GM12878 (cell line): ENCODE results near the gene IFI35. TPM values are rescaled to one million over a fixed set of nuclear protein-coding genes. Genes with fewer than 3 reads are reported as not detected.

Experiments
- ATAC-seq: fragments of 200-7000 bp; cut with Tn5 transposase; 3 replicates; pipeline ENCODE4 v1.9.1; 2020; ENCODE audit warnings: mild to moderate bottlenecking, moderate library complexity
- BruUV-seq: library from RNA; stranded (reverse); fragments of 400-500 nt; replicated peaks from 2 replicates; lab custom pipeline; 2021; lab: Mats Ljungman, UMichigan
- CTCF ChIA-PET: fragments of 300-600 bp; sonication (Branson Sonifier 250); formaldehyde crosslinking; extraction: SDS; loops from one replicate; lab custom pipeline; 2021; ENCODE audit warnings: inconsistent platforms; lab: Yijun Ruan, JAX
- POLR2A ChIA-PET: fragments of 350-600 bp; formaldehyde crosslinking; extraction: SDS; loops from one replicate; lab custom pipeline; 2021; ENCODE audit warnings: inconsistent platforms; lab: Charles Lee
- RAD21 ChIA-PET: fragments of 300-600 bp; sonication (Branson Sonifier 250); formaldehyde crosslinking; loops from one replicate; lab custom pipeline; 2023; ENCODE audit warnings: antibody characterized with exemption; ENCODE audit not compliant: unreplicated experiment; lab: Charles Lee
- SMC1A ChIA-PET: fragments of 300-600 bp; sonication (Branson Sonifier 250); formaldehyde crosslinking; loops from one replicate; lab custom pipeline; 2023; ENCODE audit not compliant: unreplicated experiment, uncharacterized antibody; lab: Charles Lee
- DNase-seq: peaks from one replicate; pipeline ENCODE4 v3.0.0-alpha.2; 2011; ENCODE audit warnings: low read depth, low spot score
- FAIRE-seq: peaks from 3 replicates; lab custom pipeline; 2011; peaks lifted over from hg19 to GRCh38; lab: Jason Lieb, UNC
- H2AFZ ChIP-seq: 2 replicates; pipeline ENCODE4 v1.6.0; 2011; ENCODE audit warnings: low read depth, low read length, control low read depth; ENCODE audit not compliant: control insufficient read depth
- H3K27ac ChIP-seq: 2 replicates; pipeline ENCODE4 v1.5.1; 2011; ENCODE audit warnings: control low read depth; ENCODE audit not compliant: control insufficient read depth, insufficient read depth
- H3K27me3 ChIP-seq, 2 experiments: replicated peaks in 1 of 2; 2 replicates each; pipeline versions ENCODE4 v1.6.0 to v1.6.1; 2011; ENCODE audit warnings: low read length in 1 of 2; ENCODE audit not compliant: control insufficient read depth in 2 of 2, insufficient read depth in 2 of 2
- H3K36me3 ChIP-seq, 2 experiments: 2 replicates each; pipeline ENCODE4 v1.5.1; 2011; ENCODE audit warnings: low read length in 1 of 2; ENCODE audit not compliant: control insufficient read depth in 2 of 2, insufficient read depth in 2 of 2
- H3K4me1 ChIP-seq: 2 replicates; pipeline ENCODE4 v1.6.1; 2011; ENCODE audit warnings: mild to moderate bottlenecking, low read length, moderate library complexity, mixed read lengths; ENCODE audit not compliant: control insufficient read depth, insufficient read depth
- H3K4me2 ChIP-seq: 2 replicates; pipeline ENCODE4 v1.6.0; 2011; ENCODE audit warnings: control low read depth; ENCODE audit not compliant: control insufficient read depth, insufficient read depth
- H3K4me3 ChIP-seq: fragments of 200-600 bp; sonication (generic); 2 replicates; pipeline ENCODE4 v1.5.1; 2016
- H3K79me2 ChIP-seq: 2 replicates; pipeline ENCODE4 v1.6.0; 2011; ENCODE audit warnings: low read length; ENCODE audit not compliant: control insufficient read depth, insufficient read depth
- H3K9ac ChIP-seq: 2 replicates; pipeline ENCODE4 v1.8.0; 2011; ENCODE audit warnings: low read length, control low read depth, mixed read lengths; ENCODE audit not compliant: control insufficient read depth, insufficient read depth
- H3K9me3 ChIP-seq: replicated peaks from 3 replicates; pipeline ENCODE4 v1.5.1; 2011; ENCODE audit warnings: mild to moderate bottlenecking, low read length; ENCODE audit not compliant: control insufficient read depth, insufficient read depth
- H4K20me1 ChIP-seq: 2 replicates; pipeline ENCODE4 v1.6.0; 2011; ENCODE audit not compliant: control insufficient read depth, insufficient read depth
- BCLAF1 ChIP-seq: fragments of 450-650 bp; IDR thresholded peaks from 2 replicates; pipeline ENCODE4 v1.6.1; 2017; ENCODE audit warnings: antibody characterized with exemption, mild to moderate bottlenecking, moderate library complexity
- CBFB ChIP-seq: IDR thresholded peaks from 2 replicates; pipeline ENCODE4 v1.6.1; 2016; ENCODE audit warnings: antibody characterized with exemption, low read depth
- CBX5 ChIP-seq: sonication (generic); IDR thresholded peaks from 2 replicates; pipeline ENCODE4 v1.6.1; 2016; ENCODE audit warnings: low read depth, moderate library complexity, mild to moderate bottlenecking, inconsistent platforms
- CREB1 ChIP-seq: IDR thresholded peaks from 2 replicates; pipeline ENCODE4 v1.6.1; 2012; ENCODE audit warnings: low read depth, mild to moderate bottlenecking, inconsistent platforms
- E4F1 ChIP-seq: fragments of 450-650 bp; IDR thresholded peaks from 2 replicates; pipeline ENCODE4 v1.6.1; 2018; ENCODE audit warnings: borderline replicate concordance, mild to moderate bottlenecking; ENCODE audit not compliant: partially characterized antibody
- KLF5 ChIP-seq: fragments of 450-650 bp; IDR thresholded peaks from 2 replicates; pipeline ENCODE4 v1.6.1; 2014; ENCODE audit warnings: mild to moderate bottlenecking; ENCODE audit not compliant: partially characterized antibody
- NFXL1 ChIP-seq: fragments of 450-650 bp; IDR thresholded peaks from 2 replicates; pipeline ENCODE4 v1.6.1; 2017; ENCODE audit warnings: antibody characterized with exemption, mild to moderate bottlenecking, borderline replicate concordance
- PAX5 ChIP-seq: IDR thresholded peaks from 2 replicates; pipeline ENCODE4 v1.6.1; 2011; ENCODE audit warnings: low read depth, low read length, borderline replicate concordance
- PKNOX1 ChIP-seq: fragments of 450-650 bp; IDR thresholded peaks from 2 replicates; pipeline ENCODE4 v1.6.1; 2016; ENCODE audit warnings: mild to moderate bottlenecking
- POLR2A ChIP-seq: IDR thresholded peaks from 2 replicates; pipeline ENCODE4 v1.6.1; 2011; ENCODE audit warnings: low read depth, mild to moderate bottlenecking, low read length
- POLR2AphosphoS2 ChIP-seq: IDR thresholded peaks from 2 replicates; pipeline ENCODE4 v1.6.1; 2011; ENCODE audit warnings: low read depth, mild to moderate bottlenecking, low read length, improper control_type of control experiment, moderate library complexity
- POLR2AphosphoS5 ChIP-seq: IDR thresholded peaks from 2 replicates; pipeline ENCODE4 v1.6.1; 2011; ENCODE audit warnings: mild to moderate bottlenecking, low read length, inconsistent platforms
- SIN3A ChIP-seq: IDR thresholded peaks from 2 replicates; pipeline ENCODE4 v1.6.1; 2012; ENCODE audit warnings: low read depth, low read length, improper control_type of control experiment
- SMAD1 ChIP-seq: fragments of 450-650 bp; IDR thresholded peaks from 2 replicates; pipeline ENCODE4 v1.6.1; 2018; ENCODE audit warnings: mild to moderate bottlenecking, low read depth; ENCODE audit not compliant: partially characterized antibody
- STAT1 ChIP-seq: fragments of 450-650 bp; conservative IDR thresholded peaks from 2 replicates; pipeline ENCODE4 v1.6.1; 2014; ENCODE audit warnings: antibody characterized with exemption, mild to moderate bottlenecking
- SUZ12 ChIP-seq: fragments of 200-600 bp; sonication (generic); IDR thresholded peaks from one replicate; pipeline ENCODE4 v1.6.1; 2018; ENCODE audit warnings: antibody characterized with exemption, mild to moderate bottlenecking; ENCODE audit not compliant: unreplicated experiment
- ZNF207 ChIP-seq: fragments of 450-650 bp; IDR thresholded peaks from 2 replicates; pipeline ENCODE4 v1.6.1; 2014; ENCODE audit warnings: antibody characterized with exemption, mild to moderate bottlenecking, borderline replicate concordance
- WGBS: methylation state at CpG from one replicate; pipeline ENCODE4 v1.1.6; 2016; ENCODE audit warnings: low lambda C conversion rate; ENCODE audit not compliant: insufficient replicate concordance, insufficient coverage; ENCODE audit errors: missing lambda C conversion rate; 5-methylcytosine and 5-hydroxymethylcytosine counted together
- in situ Hi-C: fragments of 300-500 bp; cut with MboI; formaldehyde crosslinking; loops from 9 replicates; pipeline ENCODE4 v1.14.3; 2018; ENCODE audit warnings: mixed read lengths
- intact Hi-C: fragments of 100-400 bp; cut with micrococcal nuclease; formaldehyde crosslinking; loops from one replicate; pipeline ENCODE4 v1.14.2; 2022; ENCODE audit not compliant: unreplicated experiment
- polyA plus RNA-seq, 11 experiments: library from polyadenylated mRNA; depleted of rRNA in 4 of 11; unstranded in 6 of 11; stranded (reverse) in 5 of 11; fragments of >200 nt; fragmentation: Nextera tagmentation in 4 of 11; fragmentation: Illumina TruSeq in 1 of 11; extraction: Ambion mirVana in 4 of 11; extraction: Trizol in 1 of 11; gene quantifications; 1 replicate in 1 of 11; 2 replicates in 10 of 11; pipeline versions ENCODE4 v1.2.1 to v1.2.3, GENCODE V29; 2011 to 2016; ENCODE audit warnings: inconsistent platforms in 2 of 11, missing spikeins in 2 of 11, low read depth in 1 of 11
- total RNA-seq, 4 experiments: library from RNA; depleted of rRNA in 3 of 4; stranded (reverse); fragments of >200 nt in 3 of 4; fragmentation: Illumina TruSeq in 1 of 4; extraction: Trizol in 1 of 4; gene quantifications; 2 replicates each; pipeline versions ENCODE4 v1.2.1 to v1.2.3, GENCODE V29; 2013 to 2021

The IFI35 gene
- total and polyA plus RNA-seq, 10 of the 15 experiments (the other 5 are each of a cell fraction or from before 2014, with no cell fraction given): 18.4 to 92.2 (median 65.3) TPM

GRCh38 chr17:42980274-42980765 lies 26.3 kb upstream of the IFI35 start, which contains the start of gene RUNDC1:
TSS of gene RUNDC1 (plus strand) at chr17:42980565. CDS start at chr17:42980577, 12 bp downstream.
- Histone ChIP-seq H3K4me3 (peak within 1 kb of the TSS; percentile 94), H3K9me3 (no peaks in the 10 kb centered on the region), H3K9ac (peak within 1 kb of the TSS; percentile 82), H3K79me2 (peaks cover 32% of the 10 kb centered on the region), H3K36me3 (no peaks in the 10 kb centered on the region), H3K4me1 (peaks cover 13% of the 10 kb centered on the region), H3K27me3 (no peaks in the 10 kb centered on the region), H3K4me2 (peak within 1 kb of the TSS; percentile 99), H3K27ac (peak within 1 kb of the TSS; percentile 85), H2AFZ (peak within 1 kb of the TSS; percentile 98), H4K20me1 (no peaks in the 10 kb centered on the region)
- ChIA-PET RAD21 (interaction anchor here (0.6 to 1.4 kb wide), 2 partner anchors 18 to 354 kb away, joined by 3 to 6 read pairs; partner anchors contain the start of gene RPL27), SMC1A (interaction anchor here (1.4 kb wide), 1 partner anchor 18 kb away, joined by 6 read pairs; the partner anchor contains the start of gene RPL27), CTCF (interaction anchor here (1.7 to 4.6 kb wide), 2 partner anchors 18 to 159 kb away, joined by 4 to 23 read pairs; partner anchors contain the start of gene RPL27), POLR2A (interaction anchor here (0.5 to 2.2 kb wide), 2 partner anchors 18 to 334 kb away, joined by 9 to 11 read pairs; partner anchors contain the start of gene RPL27)
- in situ Hi-C loops: no loop called here
- DNase-seq: peak; percentile 51
- FAIRE-seq: no peak
- under 1% methylated on average over 34 of the region's 39 CpGs for WGBS
- no TSS peak for BruUV-seq
- intact Hi-C loops: no loop called here
- peak; percentile 84 for ATAC-seq
- peak; percentile 41; the same call in 1 of the 2 replicates for TF ChIP-seq PKNOX1
- TF ChIP-seq KLF5: peak; percentile 76
- TF ChIP-seq SIN3A: peak; percentile 45; the same call in 1 of the 2 replicates
- peak; percentile 19; the same call in 1 of the 2 replicates for TF ChIP-seq CBFB
- peak; percentile 38 for TF ChIP-seq E4F1
- TF ChIP-seq POLR2AphosphoS2: no peak
- no peak for TF ChIP-seq SUZ12
- no peak for TF ChIP-seq CBX5
- TF ChIP-seq POLR2AphosphoS5: no peak
- no peak for TF ChIP-seq SMAD1
- peak; percentile 78 for TF ChIP-seq POLR2A
- TF ChIP-seq PAX5: peak; percentile 59; the same call in 1 of the 2 replicates
- TF ChIP-seq ZNF207: peak; percentile 68; the same call in 1 of the 2 replicates
- no peak; the same call in 1 of the 2 replicates for TF ChIP-seq STAT1
- TF ChIP-seq BCLAF1: no peak
- peak; percentile 76 for TF ChIP-seq CREB1
- TF ChIP-seq NFXL1: no peak
